Head of caudate nucleus (tissue), 42 donors: ENCODE data around the gene SPATA45.
"Not testable (repeated sequence)": the region's sequence is repeated elsewhere in the genome, so short reads cannot be mapped to it uniquely, and the experiment has no call there.

Source experiments
- DNase-seq, 42 donors: peaks; one replicate each; pipeline versions ENCODE4 v3.0.0 to v3.0.0-alpha.2; 2020 to 2021; ENCODE audit warnings: mixed read lengths in 7 of 42
- intact Hi-C: fragments of 100-400 bp; cut with DNase I; formaldehyde crosslinking; loops from one replicate; pipeline ENCODE4 v1.15.0; 2022

Gene SPATA45

DNA sequence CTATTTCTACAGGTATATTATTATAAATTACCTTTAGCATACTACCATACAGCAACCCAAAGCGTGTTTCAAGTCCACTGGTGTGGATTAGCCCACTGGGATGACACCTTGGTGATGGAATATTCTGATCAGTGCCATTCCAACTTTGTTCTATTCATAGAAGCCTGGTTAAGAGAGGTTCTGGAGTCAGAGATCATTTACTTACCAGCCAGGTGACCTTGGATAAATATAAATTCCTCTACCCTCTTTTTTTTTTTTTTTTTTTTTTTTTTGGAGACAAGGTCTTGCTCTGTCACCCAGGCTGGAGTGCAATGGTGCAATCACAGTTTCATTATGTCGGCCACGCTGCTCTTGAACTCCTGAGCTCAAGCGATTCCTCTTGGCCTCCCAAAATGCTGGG is at the start of gene SPATA45:
Gene SPATA45, minus strand, starts transcription at position 101 of the 400 bp plus-strand sequence. CDS start 11,500 bp downstream, outside the sequence.
- DNase-seq = no peak
- intact Hi-C loops = no loop called here

DNA sequence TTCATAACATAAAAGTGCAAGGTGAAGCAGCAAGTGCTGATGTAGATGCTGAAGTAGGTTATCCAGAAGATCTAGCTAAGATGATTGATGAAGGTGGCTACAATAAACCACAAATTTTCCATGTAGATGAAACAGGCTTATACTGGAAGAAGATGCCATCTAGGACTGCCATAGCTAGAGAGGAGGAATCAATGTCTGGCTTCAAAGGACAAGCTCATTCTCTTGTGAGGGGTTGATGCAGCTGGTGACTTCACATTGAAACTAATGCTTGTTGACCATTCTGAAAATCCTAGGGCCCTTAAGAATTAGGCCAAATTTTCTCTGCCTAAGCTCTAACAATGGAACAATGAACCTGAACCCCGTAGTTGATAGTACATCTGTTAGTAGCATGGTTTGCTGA is 44.7 kb upstream of the SPATA45 start:
- no peak for DNase-seq
- intact Hi-C loops = no loop called here

DNA sequence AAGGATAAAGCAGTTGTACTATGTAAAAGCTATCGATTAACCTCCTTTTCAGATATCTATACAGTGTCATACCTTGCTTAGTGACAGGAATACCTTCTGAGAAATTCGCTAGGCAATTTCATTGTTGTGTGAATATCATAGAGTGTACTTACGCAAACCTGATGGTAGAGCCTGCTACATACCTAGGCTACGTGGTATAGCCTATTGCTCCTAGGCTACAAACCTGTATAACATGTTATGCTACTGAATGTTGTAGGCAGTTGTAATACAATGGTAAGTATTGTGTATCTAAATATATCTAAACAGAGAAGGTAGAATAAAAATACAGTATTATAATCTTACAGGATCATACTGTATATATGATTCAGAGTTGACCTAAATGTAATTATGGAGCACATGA is 37.1 kb upstream of the SPATA45 start:
- DNase-seq = no peak
- intact Hi-C loops = no loop called here

DNA sequence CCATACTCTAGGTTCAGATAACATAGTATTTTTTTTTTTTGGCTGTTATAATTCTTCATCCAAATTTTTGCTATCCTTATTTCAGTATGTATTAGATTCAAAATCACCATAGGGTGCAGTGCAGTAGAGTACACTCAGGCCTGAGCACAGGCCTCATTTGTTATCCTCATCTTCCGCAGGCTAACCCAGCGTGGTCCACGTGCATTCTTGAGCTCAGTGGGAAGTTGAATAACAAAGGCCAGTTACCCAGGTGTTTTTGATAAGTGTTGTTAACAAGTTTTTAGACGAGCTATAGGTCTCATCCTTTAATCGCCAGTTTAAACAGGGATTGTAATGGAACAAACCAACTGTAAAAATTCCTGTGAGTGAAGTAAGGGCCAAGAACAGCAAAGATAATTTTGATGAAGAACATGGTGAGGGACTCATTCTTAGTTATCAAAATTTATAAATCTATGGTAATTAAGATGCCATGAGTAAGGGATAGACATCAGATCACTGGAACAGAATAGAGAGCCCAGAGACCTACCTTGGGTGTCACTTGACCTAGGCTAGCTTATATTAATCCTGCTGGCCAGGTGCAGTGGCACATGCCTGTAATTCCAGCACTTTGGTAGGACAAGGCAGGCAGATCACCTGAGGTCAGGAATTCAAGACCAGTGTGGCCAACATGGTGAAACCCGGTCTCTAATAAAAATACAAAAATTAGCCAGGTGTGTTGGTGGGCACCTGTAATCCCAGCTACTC is 32.7 kb upstream of the SPATA45 start:
- intact Hi-C loops = no loop called here
- DNase-seq = no peak

DNA sequence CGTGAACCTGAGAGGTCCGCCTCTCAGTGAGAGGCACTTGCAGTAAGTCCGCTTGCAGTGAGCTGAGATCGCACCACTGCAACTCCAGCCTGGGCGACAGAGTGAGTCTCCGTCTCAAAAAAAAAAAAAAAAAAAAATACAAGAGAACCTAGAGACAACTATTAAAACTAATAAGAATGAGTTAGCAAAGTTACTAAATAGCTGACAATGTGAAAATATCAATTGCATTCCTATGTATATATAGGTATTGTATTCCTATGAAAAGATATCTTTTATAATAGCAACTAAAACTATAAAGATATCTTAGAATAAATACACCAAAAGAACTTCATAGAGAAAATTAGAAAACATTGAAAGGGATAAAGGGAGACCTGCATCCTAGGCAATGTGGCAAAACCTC is 31.0 kb upstream of the SPATA45 start:
- intact Hi-C loops = no loop called here

DNA sequence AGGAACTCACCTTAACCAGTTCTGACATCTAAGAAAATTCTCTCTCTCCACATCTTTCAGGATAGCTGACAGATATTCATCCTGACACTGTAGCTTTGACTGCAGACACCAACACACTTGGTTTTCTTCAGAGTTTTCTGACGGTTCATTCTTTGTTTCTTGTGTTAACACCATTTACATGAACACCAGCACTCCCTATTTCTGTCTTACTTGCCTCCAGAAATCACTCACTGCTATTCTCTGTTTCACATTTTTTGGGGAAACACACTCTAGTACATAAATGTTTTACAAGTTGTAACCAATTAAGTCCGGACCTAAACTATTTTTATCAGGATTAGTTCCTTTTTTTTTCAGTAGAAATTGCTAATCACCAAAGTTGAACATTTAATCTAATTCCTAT is 26.1 kb upstream of the SPATA45 start:
- intact Hi-C loops = no loop called here
- no peak for DNase-seq

More for the DNA sequence above, 31.0 kb upstream of the SPATA45 start:
- DNase-seq = no peak

DNA sequence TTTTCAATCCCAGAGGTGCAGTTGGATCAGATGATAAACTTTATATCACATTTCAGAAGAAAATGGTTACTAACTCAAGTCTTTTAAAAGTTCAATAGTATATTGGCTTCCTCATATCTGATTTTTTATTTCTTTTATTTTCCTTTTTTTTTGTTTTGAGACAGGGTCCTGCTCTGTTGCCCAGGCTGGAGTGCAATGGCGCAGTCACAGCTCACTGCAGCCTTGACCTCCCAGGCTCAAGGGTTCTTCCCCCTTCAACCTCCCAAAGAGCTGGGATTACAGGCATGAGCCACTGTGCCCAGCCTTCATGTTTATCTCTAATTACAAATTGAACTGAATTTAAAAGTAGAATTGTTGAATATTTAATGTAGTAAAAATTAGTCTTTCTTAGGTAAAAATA is 24.5 kb upstream of the SPATA45 start:
- DNase-seq = no peak
- intact Hi-C loops = no loop called here

DNA sequence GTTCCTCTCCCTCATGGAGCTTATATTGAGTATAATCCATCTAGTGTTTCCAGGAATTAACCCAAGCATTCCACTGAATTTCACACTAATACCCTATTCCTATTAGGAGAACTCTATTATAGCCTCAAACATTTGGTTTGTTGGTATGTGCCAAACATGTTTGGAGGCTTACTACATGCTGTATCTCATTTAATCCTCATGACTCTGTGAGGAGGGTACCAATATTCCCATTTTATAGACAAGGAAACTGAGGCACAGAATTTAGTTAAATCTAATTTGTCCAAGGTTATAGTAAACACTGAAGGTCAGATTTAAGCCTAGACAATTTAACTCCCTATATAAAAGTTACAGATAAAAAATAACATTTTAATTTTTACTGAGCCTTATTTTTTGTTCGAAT is 19.7 kb upstream of the SPATA45 start:
- intact Hi-C loops = no loop called here
- DNase-seq = no peak

DNA sequence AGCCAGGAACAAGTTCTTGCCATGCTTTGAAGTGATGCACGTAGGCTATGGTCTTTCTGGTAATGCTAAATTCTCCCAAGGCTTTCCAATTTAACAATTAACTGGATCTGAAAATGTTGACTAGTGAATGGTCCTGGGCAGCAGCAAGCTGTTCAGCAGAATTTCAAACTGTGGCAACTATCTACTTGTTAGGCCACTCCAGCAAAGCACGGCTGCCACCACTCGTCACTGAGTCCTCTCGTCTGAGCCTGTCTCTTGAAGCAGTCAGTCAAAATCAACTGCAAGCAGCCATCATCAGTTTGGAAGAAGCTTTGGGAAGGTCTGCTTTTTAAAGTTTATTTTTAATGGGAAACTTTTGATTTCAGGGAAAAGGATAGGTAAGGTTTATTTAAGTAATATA is 16.8 kb upstream of the SPATA45 start:
- peak in 11 of 42 donors; percentile 8 to 53 (median 19) for DNase-seq
- intact Hi-C loops = no loop called here

DNA sequence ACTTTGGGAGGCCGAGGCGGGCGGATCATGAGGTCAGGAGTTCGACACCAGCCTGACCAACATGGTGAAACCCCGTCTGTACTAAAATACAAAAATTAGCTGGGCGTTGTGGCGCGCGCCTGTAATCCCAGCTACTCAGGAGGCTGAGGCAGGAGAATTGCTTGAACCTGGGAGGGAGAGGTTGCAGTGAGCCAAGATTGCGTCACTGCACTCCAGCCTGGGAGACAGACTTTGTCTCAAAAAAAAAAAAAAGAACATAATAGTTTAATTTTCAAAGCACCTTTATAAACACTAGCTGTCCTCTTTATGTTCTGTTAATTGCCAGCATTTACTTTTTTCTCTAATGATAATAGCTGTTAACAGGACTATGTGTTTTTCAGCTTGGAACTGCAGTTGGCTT is 15.9 kb upstream of the SPATA45 start:
- DNase-seq, intact Hi-C loops: not testable (repeated sequence)

DNA sequence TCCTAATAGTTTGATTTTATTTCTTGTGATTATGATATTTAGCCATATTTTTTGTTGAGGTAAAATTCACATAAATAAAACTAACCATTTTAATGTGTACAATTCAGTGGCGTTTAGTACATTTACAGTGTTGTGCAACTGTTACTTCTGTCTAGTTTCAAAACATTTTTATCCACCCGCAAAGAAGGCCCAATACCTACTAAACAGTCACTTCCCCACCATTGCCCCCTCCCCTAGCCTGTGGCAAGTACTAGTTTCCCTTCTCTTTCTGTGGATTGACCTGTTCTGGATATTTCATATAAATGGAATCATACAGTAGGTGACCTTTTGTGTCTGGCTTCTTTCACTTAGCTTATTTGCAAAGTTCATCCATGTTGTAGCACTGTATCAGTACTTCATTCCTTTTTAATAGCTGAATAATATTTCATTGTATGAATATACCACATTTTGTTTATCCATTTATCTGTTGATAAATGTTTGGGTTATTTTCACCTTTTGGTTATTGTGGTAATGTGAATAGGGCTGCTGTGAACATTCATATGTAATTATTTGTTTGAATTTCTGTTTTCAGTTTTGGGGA is 14.8 kb upstream of the SPATA45 start:
- no peak for DNase-seq
- intact Hi-C loops = no loop called here

DNA sequence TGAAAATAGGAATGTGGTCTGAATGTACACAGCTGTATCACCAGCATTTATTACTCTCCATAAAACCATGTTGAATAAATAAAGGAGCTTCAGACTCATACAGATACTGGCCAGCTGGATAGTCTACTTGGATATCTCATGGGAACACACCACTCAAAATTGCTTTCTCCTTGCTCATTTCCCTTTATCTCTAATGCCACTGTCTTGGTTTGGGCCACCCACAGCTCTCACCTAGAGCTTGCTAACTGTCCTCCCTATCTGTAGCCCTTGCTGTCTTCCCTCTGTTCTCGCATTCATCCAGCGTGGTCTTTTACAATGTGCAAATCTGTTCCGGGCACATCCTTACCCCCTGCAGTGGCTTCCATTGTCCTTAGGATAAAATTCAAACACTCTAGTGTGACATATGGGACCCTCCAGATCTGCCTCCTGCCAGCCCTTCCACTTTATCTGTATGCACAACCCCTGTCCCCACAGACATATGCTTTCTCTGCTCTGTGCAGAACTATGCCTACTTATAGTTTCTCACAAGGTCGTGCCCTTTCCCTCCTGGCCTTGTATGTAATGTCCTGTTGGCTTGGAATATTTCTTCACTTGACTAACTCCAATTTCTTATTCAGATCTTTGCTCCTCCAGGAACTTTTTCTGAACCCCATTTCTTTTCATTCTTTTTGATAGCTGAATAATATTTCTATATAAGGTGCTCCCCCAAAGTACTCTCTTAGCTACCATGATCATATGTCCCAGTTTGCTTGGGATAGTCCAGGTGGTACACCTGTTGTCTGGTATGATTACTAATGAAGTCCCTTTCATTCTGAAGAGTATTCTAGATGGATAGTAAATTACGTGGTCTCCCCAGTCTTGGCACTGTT is 13.5 kb upstream of the SPATA45 start:
- no peak for DNase-seq

DNA sequence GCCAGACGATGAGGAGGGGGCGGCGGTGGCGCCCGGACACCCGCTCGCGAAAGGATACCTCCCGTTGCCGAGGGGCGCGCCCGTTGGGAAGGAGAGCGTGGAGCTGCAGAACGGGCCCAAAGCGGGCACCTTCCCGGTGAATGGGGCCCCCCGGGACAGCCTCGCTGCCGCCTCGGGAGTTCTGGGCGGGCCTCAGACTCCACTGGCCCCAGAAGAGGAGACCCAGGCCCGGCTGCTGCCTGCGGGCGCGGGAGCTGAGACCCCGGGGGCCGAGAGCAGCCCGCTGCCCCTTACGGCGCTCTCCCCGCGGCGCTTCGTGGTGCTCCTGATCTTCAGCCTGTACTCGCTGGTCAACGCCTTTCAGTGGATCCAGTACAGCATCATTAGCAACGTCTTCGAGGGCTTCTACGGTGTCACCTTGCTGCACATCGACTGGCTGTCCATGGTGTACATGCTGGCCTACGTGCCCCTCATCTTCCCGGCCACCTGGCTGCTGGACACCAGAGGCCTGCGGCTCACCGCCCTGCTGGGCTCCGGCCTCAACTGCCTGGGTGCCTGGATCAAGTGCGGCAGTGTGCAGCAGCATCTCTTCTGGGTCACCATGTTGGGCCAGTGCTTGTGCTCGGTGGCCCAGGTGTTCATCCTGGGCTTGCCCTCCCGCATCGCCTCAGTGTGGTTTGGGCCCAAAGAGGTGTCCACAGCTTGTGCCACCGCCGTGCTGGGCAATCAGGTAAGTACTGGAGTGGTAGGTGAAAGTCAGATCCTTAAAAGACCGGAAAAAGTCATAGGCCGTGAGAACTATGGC is 11.2 kb upstream of the SPATA45 start:
- intact Hi-C loops = no loop called here
- DNase-seq = peak in 35 of 42 donors; percentile 5 to 57 (median 25)

More for the DNA sequence above, 13.5 kb upstream of the SPATA45 start:
- intact Hi-C loops = no loop called here

DNA sequence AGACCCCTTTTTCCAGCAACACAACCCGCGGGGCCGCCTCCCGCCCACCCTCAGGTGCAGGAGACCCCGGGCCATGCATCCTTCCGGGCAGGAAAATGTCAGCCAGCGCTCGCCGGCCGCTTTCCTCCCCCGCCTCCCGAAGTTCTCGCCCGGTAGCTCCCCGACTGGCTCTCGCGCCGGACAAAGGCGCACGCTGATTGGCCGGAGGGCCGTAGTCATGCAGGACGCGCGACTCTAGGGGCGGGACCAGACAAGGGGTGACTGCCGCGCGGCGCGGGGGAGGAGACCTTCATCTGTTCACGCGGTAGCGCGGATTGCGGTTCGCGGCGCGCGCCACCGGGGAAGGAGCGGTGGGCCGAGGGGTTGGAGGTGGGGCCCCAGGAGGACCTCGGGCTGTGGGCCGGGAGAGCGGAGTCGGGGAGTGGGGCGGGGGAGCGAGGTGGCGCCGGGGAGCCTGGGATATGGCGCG is 10.6 kb upstream of the SPATA45 start, which contains the start of gene FLVCR1:
Gene FLVCR1, plus strand, starts transcription at position 284 of the 469 bp plus-strand sequence. Its CDS starts 178 bp downstream, at position 462.
- intact Hi-C loops = no loop called here
- DNase-seq = peak; percentile 94 to 99 (median 98)

DNA sequence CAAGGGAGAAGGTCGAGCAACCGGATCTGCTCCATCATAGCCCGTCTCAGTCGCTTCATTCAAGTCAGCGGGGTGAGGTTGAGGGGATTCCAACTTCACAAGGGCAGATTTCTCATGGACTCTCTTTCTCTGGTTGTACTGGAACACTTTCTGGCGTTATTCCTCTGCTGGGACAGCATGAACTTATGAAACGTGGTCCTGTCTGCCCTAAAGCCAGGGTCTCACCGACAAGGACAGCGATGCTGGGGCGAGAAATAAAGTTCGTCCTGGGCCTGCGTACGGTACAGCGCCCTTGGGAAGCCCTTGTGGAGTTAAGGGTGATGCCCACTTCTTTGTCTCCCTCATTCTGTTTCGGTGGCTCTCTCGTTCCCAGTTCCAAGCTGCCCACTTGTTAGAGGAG is 9.3 kb upstream of the SPATA45 start:
- intact Hi-C loops = no loop called here
- DNase-seq = no peak

DNA sequence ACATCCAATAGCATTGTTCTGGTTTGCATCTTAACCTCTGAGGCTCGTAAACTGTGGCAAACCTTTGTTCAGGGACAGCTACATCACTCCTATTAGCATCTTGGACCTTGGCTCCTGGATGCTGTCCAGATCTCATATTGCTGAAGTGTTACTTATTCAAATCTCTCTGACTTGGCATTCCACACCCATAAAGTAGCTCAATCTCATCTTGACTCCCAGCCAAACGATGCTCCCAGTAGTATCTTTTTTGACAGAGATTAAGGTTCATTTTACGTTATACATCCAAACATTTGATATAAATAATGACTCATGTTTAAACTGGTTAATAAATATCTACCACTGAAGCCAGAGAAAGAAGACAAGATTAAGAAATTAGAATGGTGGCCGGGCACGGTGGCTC is 6.2 kb upstream of the SPATA45 start:
- intact Hi-C loops = no loop called here
- no peak for DNase-seq

DNA sequence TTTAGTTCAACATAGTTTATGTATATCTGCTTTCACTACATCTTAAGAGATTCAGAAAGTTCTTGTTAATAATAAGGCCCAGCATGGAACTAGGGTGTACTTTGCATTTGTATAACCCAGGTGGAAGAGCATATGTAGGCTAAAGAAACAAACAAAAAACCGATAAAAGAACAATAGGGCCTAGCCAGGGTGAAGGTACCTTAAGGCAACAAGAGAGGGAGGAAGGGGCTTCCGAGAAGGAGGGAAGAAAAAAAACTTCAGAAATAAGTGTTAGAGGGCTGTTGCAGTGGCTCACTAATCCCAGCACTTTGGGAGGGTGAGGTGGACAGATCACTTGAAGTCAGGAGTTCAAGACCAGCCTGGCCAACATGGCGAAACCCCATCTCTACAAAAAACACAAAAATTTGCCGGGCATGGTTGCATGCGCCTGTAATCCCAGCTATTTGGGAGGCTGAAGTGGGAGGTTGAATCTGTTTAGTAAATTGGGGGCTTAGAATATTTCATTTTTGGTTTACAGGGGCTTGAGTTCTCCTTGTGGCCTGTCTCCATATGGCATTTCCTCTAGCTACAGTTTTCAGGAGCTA is 4.7 kb upstream of the SPATA45 start:
- no peak for DNase-seq
- intact Hi-C loops = no loop called here

DNA sequence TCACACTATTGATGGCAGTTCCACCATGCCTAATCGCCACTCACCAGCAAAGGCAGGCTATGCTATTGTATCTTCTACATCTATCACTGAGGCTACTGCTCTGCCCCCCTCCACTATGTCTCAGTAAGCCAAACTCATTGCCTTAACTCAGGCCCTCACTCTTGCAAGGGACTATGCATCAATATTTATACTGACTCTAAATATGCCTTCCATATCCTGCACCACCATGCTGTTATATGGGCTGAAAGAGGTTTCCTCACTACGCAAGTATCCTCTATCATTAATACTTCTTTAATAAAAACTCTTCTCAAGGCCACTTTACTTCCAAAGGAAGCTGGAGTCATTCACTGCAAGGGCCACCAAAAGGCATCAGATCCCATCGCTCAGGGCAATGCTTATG is 2.9 kb downstream of the SPATA45 start:
- DNase-seq, intact Hi-C loops: not testable (repeated sequence)

DNA sequence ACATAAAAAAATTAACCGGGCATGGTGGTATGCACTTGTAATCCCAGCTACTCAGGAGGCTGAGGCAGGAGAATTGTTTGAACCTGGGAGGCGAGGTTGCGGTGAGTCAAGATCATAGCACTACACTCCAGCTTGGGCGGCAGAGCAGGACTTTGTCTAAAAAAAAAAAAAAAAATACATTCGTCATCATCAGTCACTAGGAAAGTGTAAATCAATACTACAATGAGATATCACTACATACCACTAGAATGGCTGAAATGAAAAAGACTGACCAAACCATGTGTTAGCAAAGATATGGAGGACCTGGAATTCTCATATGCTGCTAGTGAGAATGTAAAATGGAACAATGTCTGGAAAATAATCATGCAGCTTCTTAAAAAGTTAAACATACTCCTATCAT is 9.3 kb downstream of the SPATA45 start:
- intact Hi-C loops = no loop called here
- no peak for DNase-seq
